WTC11 (cell line): ENCODE measurements around the gene TMEM130. TPM values are rescaled to one million over a fixed set of nuclear protein-coding genes. Genes with fewer than 3 reads are reported as not detected.

ENCODE experiments used
- ATAC-seq: fragments of 200-7000 bp; cut with Tn5 transposase; 2 replicates; pipeline ENCODE4 v1.10.0; 2021; ENCODE audit warnings: mild to moderate bottlenecking, moderate library complexity
- CTCF ChIA-PET: fragments of 300-600 bp; sonication (Branson Sonifier 250); formaldehyde crosslinking; loops from one replicate; lab custom pipeline; 2021; ENCODE audit warnings: antibody characterized with exemption; lab: Charles Lee
- POLR2A ChIA-PET: fragments of 350-600 bp; sonication (Branson Sonifier 250); formaldehyde crosslinking; loops from one replicate; lab custom pipeline; 2021; ENCODE audit warnings: antibody characterized with exemption; lab: Charles Lee
- DNase-seq: peaks from one replicate; pipeline ENCODE4 v3.0.0; 2021; ENCODE audit warnings: low spot score
- H3K27ac Mint-ChIP-seq: 2 replicates; pipeline ENCODE4 v1.8.0; 2021; ENCODE audit warnings: mixed read lengths
- H3K27me3 Mint-ChIP-seq: 2 replicates; pipeline ENCODE4 v1.8.0; 2021; ENCODE audit warnings: low read depth, mild to moderate bottlenecking, moderate library complexity, mixed read lengths
- H3K36me3 Mint-ChIP-seq: 2 replicates; pipeline ENCODE4 v1.8.0; 2021; ENCODE audit warnings: mixed read lengths
- H3K4me1 Mint-ChIP-seq: 2 replicates; pipeline ENCODE4 v1.8.0; 2022; ENCODE audit warnings: mixed read lengths
- H3K4me3 Mint-ChIP-seq: 2 replicates; pipeline ENCODE4 v1.8.0; 2021; ENCODE audit warnings: mild to moderate bottlenecking, moderate library complexity, mixed read lengths
- H3K9me3 Mint-ChIP-seq: 2 replicates; pipeline ENCODE4 v1.8.0; 2021; ENCODE audit warnings: mixed read lengths
- ATF2 ChIP-seq: sonication (generic); formaldehyde crosslinking; IDR thresholded peaks from 2 replicates; pipeline ENCODE4 v1.8.1; 2022; ENCODE audit warnings: low read depth, missing genetic modification reagents, borderline replicate concordance
- E2F4 ChIP-seq: sonication (generic); formaldehyde crosslinking; IDR thresholded peaks from 2 replicates; pipeline ENCODE4 v1.8.1; 2022; ENCODE audit warnings: low read depth, mild to moderate bottlenecking, moderate library complexity, missing genetic modification reagents, borderline replicate concordance
- ELF4 ChIP-seq: sonication (generic); formaldehyde crosslinking; IDR thresholded peaks from 2 replicates; pipeline ENCODE4 v1.8.1; 2022; ENCODE audit warnings: low read depth, mild to moderate bottlenecking, moderate library complexity, missing genetic modification reagents
- ETV6 ChIP-seq: sonication (generic); formaldehyde crosslinking; IDR thresholded peaks from 2 replicates; pipeline ENCODE4 v1.8.1; 2022; ENCODE audit warnings: mild to moderate bottlenecking, missing genetic modification reagents
- GRHL2 ChIP-seq: fragments of 250-450 bp; sonication (Bioruptor Pico); IDR thresholded peaks from 2 replicates; pipeline ENCODE4 v1.8.0; 2022; ENCODE audit warnings: mild to moderate bottlenecking, moderate library complexity; ENCODE audit not compliant: insufficient replicate concordance, severe bottlenecking
- JAZF1 ChIP-seq: fragments of 250-450 bp; sonication (Bioruptor Pico); IDR thresholded peaks from 2 replicates; pipeline ENCODE4 v1.9.0; 2021; ENCODE audit warnings: moderate library complexity, mild to moderate bottlenecking, inconsistent platforms
- KAT7 ChIP-seq: sonication (generic); formaldehyde crosslinking; IDR thresholded peaks from 2 replicates; pipeline ENCODE4 v1.8.1; 2023; ENCODE audit warnings: missing genetic modification reagents, mild to moderate bottlenecking, borderline replicate concordance
- MAX ChIP-seq: sonication (generic); formaldehyde crosslinking; IDR thresholded peaks from 2 replicates; pipeline ENCODE4 v1.8.0; 2022; ENCODE audit warnings: mild to moderate bottlenecking, missing genetic modification reagents
- NFYB ChIP-seq: sonication (generic); formaldehyde crosslinking; conservative IDR thresholded peaks from 2 replicates; pipeline ENCODE4 v1.8.0; 2022; ENCODE audit warnings: low read depth, missing genetic modification reagents
- NR3C1 ChIP-seq: sonication (generic); formaldehyde crosslinking; conservative IDR thresholded peaks from 2 replicates; pipeline ENCODE4 v1.8.1; 2023; ENCODE audit warnings: low read depth, mild to moderate bottlenecking, missing genetic modification reagents
- OVOL2 ChIP-seq: fragments of 250-450 bp; sonication (Bioruptor Pico); IDR thresholded peaks from 2 replicates; pipeline ENCODE4 v1.9.0; 2021; ENCODE audit warnings: mild to moderate bottlenecking, borderline replicate concordance
- RELA ChIP-seq: sonication (generic); formaldehyde crosslinking; IDR thresholded peaks from 2 replicates; pipeline ENCODE4 v1.8.1; 2022; ENCODE audit warnings: missing genetic modification reagents, mild to moderate bottlenecking, borderline replicate concordance
- RORB ChIP-seq: fragments of 250-450 bp; sonication (Bioruptor Pico); IDR thresholded peaks from 2 replicates; pipeline ENCODE4 v1.9.0; 2021; ENCODE audit warnings: mild to moderate bottlenecking
- SOX15 ChIP-seq: fragments of 250-450 bp; sonication (Bioruptor Pico); IDR thresholded peaks from 2 replicates; pipeline ENCODE4 v1.9.0; 2021; ENCODE audit warnings: mild to moderate bottlenecking
- TEAD4 ChIP-seq: sonication (generic); formaldehyde crosslinking; IDR thresholded peaks from 2 replicates; pipeline ENCODE4 v1.8.0; 2022; ENCODE audit warnings: mild to moderate bottlenecking, missing genetic modification reagents
- USF2 ChIP-seq: sonication (generic); formaldehyde crosslinking; IDR thresholded peaks from 2 replicates; pipeline ENCODE4 v1.8.1; 2023; ENCODE audit warnings: mild to moderate bottlenecking, missing genetic modification reagents, moderate library complexity
- ZBTB43 ChIP-seq: sonication (generic); formaldehyde crosslinking; IDR thresholded peaks from 2 replicates; pipeline ENCODE4 v1.8.1; 2023; ENCODE audit warnings: mild to moderate bottlenecking, missing genetic modification reagents
- ZNF317 ChIP-seq: sonication (generic); formaldehyde crosslinking; IDR thresholded peaks from 2 replicates; pipeline ENCODE4 v1.8.1; 2023; ENCODE audit warnings: low read depth, mild to moderate bottlenecking, moderate library complexity, missing genetic modification reagents, borderline replicate concordance
- ZNF512 ChIP-seq: sonication (generic); formaldehyde crosslinking; IDR thresholded peaks from 2 replicates; pipeline ENCODE4 v1.8.1; 2022; ENCODE audit warnings: missing genetic modification reagents, borderline replicate concordance
- total RNA-seq: library from RNA; stranded (reverse); gene quantifications from 3 replicates; pipeline ENCODE4 v1.2.3, GENCODE V29; 2021
- TF ChIP-seq, protein P1 (sequence below): sonication (generic); formaldehyde crosslinking; IDR thresholded peaks from 2 replicates; pipeline ENCODE4 v1.8.0; 2022; ENCODE audit warnings: missing genetic modification reagents
- TF ChIP-seq, protein P2 (sequence below): fragments of 250-450 bp; sonication (Bioruptor Pico); IDR thresholded peaks from 2 replicates; pipeline ENCODE4 v1.8.0; 2021; ENCODE audit warnings: mild to moderate bottlenecking

The TMEM130 gene
- total RNA-seq, 1 experiment from 2014 or later: 3.2 TPM

- DNase-seq (no peak), ATAC-seq (no peak)
- POLR2A ChIA-PET: no interaction called here
- Mint-ChIP-seq H3K4me3 (no peak overlapping the region), H3K36me3 (no peaks in the 10 kb centered on the region), H3K27me3 (no peaks in the 10 kb centered on the region), H3K9me3 (no peaks in the 10 kb centered on the region)
- TF ChIP-seq KAT7 (CRISPR knock-in tag) (no peak), ETV6 (CRISPR knock-in tag) (no peak), NR3C1 (CRISPR knock-in tag) (no peak), NFYB (CRISPR knock-in tag) (no peak), ZNF512 (CRISPR knock-in tag) (no peak), TEAD4 (CRISPR knock-in tag) (no peak), JAZF1 (CRISPR knock-in tag) (no peak), ATF2 (CRISPR knock-in tag) (no peak), MAX (CRISPR knock-in tag) (no peak), SOX15 (no peak), RELA (no peak)
- TF ChIP-seq, all 79 proteins: peak for 0
- Mint-ChIP-seq H3K4me1 (peaks cover 8% of the 10 kb centered on the region), H3K27ac (no peak overlapping the region)
- CTCF ChIA-PET: interaction anchor here (0.6 to 3.5 kb wide), 12 partner anchors 9 to 440 kb away, joined by 3 to 23 read pairs (median 4); partner anchors contain the start of genes BAIAP2L1 and TRRAP
These were observed 29.1 kb downstream of the TMEM130 start for GRCh38 chr7:98840722-98841121.

DNA sequence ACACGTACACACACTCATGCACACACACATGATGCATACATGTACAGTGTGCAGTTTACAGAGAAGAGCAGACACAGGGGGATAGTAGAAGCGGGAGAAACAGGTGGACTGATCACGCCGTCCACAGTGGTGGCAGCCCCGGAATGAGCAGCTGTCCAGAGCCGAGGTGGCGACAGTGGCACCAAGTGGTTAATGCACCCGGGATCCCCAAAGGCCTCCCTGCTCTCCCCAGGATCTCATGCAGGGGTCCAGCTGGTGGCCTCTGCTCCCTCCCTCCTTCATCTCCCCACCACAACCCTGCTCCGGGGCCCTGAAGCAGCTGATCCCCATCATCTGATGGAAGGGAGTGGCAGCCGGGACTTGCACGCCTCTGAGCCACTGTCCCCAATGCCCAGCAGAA, 29.7 kb downstream of the TMEM130 start:
- TF ChIP-seq, protein P1, sequence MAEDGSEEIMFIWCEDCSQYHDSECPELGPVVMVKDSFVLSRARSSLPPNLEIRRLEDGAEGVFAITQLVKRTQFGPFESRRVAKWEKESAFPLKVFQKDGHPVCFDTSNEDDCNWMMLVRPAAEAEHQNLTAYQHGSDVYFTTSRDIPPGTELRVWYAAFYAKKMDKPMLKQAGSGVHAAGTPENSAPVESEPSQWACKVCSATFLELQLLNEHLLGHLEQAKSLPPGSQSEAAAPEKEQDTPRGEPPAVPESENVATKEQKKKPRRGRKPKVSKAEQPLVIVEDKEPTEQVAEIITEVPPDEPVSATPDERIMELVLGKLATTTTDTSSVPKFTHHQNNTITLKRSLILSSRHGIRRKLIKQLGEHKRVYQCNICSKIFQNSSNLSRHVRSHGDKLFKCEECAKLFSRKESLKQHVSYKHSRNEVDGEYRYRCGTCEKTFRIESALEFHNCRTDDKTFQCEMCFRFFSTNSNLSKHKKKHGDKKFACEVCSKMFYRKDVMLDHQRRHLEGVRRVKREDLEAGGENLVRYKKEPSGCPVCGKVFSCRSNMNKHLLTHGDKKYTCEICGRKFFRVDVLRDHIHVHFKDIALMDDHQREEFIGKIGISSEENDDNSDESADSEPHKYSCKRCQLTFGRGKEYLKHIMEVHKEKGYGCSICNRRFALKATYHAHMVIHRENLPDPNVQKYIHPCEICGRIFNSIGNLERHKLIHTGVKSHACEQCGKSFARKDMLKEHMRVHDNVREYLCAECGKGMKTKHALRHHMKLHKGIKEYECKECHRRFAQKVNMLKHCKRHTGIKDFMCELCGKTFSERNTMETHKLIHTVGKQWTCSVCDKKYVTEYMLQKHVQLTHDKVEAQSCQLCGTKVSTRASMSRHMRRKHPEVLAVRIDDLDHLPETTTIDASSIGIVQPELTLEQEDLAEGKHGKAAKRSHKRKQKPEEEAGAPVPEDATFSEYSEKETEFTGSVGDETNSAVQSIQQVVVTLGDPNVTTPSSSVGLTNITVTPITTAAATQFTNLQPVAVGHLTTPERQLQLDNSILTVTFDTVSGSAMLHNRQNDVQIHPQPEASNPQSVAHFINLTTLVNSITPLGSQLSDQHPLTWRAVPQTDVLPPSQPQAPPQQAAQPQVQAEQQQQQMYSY (CRISPR knock-in tag): no peak
- TF ChIP-seq RELA: no peak
- no peak for TF ChIP-seq OVOL2 (CRISPR knock-in tag)
- no peaks in the 10 kb centered on the region for H3K36me3 Mint-ChIP-seq
- no peaks in the 10 kb centered on the region for H3K27me3 Mint-ChIP-seq
- no peak overlapping the region for H3K27ac Mint-ChIP-seq
- H3K9me3 Mint-ChIP-seq: no peaks in the 10 kb centered on the region
- POLR2A ChIA-PET: no interaction called here
- no peak overlapping the region for H3K4me3 Mint-ChIP-seq
- H3K4me1 Mint-ChIP-seq: peaks cover 8% of the 10 kb centered on the region
- DNase-seq (no peak), ATAC-seq (no peak)
- CTCF ChIA-PET: interaction anchor here (0.6 to 3.5 kb wide), 7 partner anchors 8 to 439 kb away, joined by 3 to 23 read pairs (median 5); partner anchors contain the start of genes BAIAP2L1 and TRRAP

GRCh38 chr7:98837630-98837972, 32.2 kb downstream of the TMEM130 start:
- Mint-ChIP-seq H3K27me3 (no peaks in the 10 kb centered on the region), H3K4me1 (peaks cover 8% of the 10 kb centered on the region), H3K36me3 (no peaks in the 10 kb centered on the region), H3K27ac (no peak overlapping the region), H3K4me3 (no peak overlapping the region), H3K9me3 (no peaks in the 10 kb centered on the region)
- ATAC-seq: no peak
- no peak for DNase-seq
- POLR2A ChIA-PET: no interaction called here
- CTCF ChIA-PET: interaction anchor here (0.7 to 3.1 kb wide), 5 partner anchors 11 to 513 kb away, joined by 3 to 25 read pairs (median 13); no protein-coding TSS in a partner anchor
- TF ChIP-seq, protein P2, sequence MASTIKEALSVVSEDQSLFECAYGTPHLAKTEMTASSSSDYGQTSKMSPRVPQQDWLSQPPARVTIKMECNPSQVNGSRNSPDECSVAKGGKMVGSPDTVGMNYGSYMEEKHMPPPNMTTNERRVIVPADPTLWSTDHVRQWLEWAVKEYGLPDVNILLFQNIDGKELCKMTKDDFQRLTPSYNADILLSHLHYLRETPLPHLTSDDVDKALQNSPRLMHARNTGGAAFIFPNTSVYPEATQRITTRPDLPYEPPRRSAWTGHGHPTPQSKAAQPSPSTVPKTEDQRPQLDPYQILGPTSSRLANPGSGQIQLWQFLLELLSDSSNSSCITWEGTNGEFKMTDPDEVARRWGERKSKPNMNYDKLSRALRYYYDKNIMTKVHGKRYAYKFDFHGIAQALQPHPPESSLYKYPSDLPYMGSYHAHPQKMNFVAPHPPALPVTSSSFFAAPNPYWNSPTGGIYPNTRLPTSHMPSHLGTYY (CRISPR knock-in tag): no peak
- no peak for TF ChIP-seq ZBTB43 (CRISPR knock-in tag)
- no peak for TF ChIP-seq GRHL2 (CRISPR knock-in tag)
- no peak for TF ChIP-seq E2F4 (CRISPR knock-in tag)
- TF ChIP-seq ELF4: no peak
- TF ChIP-seq ZNF317 (CRISPR knock-in tag): no peak
- no peak for TF ChIP-seq USF2
- TF ChIP-seq RORB (CRISPR knock-in tag): no peak
